IMR-90 (cell line): ENCODE results near the gene RPN1. TPM values are rescaled to one million over a fixed set of nuclear protein-coding genes. Genes with fewer than 3 reads are reported as not detected.

Source experiments
- ATAC-seq: fragments of 200-7000 bp; cut with Tn5 transposase; 2 replicates; pipeline ENCODE4 v1.9.1; 2020; ENCODE audit warnings: low read depth, mild to moderate bottlenecking, moderate library complexity
- BruUV-seq: library from RNA; stranded (reverse); fragments of 400-500 nt; replicated peaks from 2 replicates; lab custom pipeline; 2021; lab: Mats Ljungman, UMichigan
- CTCF ChIA-PET: fragments of 300-600 bp; formaldehyde crosslinking; extraction: SDS; loops from one replicate; lab custom pipeline; 2021; ENCODE audit warnings: antibody characterized with exemption; lab: Yijun Ruan, JAX
- POLR2A ChIA-PET: fragments of 300-600 bp; sonication (Branson Sonifier 250); formaldehyde crosslinking; loops from one replicate; lab custom pipeline; 2022; ENCODE audit warnings: antibody characterized with exemption; ENCODE audit not compliant: unreplicated experiment; lab: Charles Lee
- DNase-seq: peaks from one replicate; pipeline ENCODE4 v3.0.0; 2013
- H2AFZ ChIP-seq: replicated peaks from 2 replicates; pipeline ENCODE3; 2013; ENCODE audit warnings: low read length, mild to moderate bottlenecking; ENCODE audit not compliant: poor library complexity
- H2AK5ac ChIP-seq: 2 replicates; pipeline ENCODE4 v1.6.1; 2013; ENCODE audit warnings: low read depth, low read length, inconsistent platforms
- H2AK9ac ChIP-seq: replicated peaks from 2 replicates; pipeline ENCODE3; 2013; ENCODE audit warnings: mild to moderate bottlenecking, low read depth, low read length, moderate library complexity; ENCODE audit not compliant: poor library complexity
- H2BK120ac ChIP-seq: 2 replicates; pipeline ENCODE4 v1.6.1; 2013; ENCODE audit warnings: low read depth, low read length, inconsistent platforms
- H2BK15ac ChIP-seq: 3 replicates; pipeline ENCODE4 v1.6.1; 2013; ENCODE audit warnings: low read depth, low read length, inconsistent platforms
- H2BK20ac ChIP-seq: 2 replicates; pipeline ENCODE4 v1.6.1; 2013; ENCODE audit warnings: low read depth, mild to moderate bottlenecking, inconsistent platforms, low read length, moderate library complexity
- H2BK5ac ChIP-seq: 2 replicates; pipeline ENCODE4 v1.6.1; 2013; ENCODE audit warnings: mild to moderate bottlenecking, low read depth, low read length, inconsistent platforms; ENCODE audit not compliant: poor library complexity, severe bottlenecking
- H3K14ac ChIP-seq: replicated peaks from 2 replicates; pipeline ENCODE4 v1.6.1; 2013; ENCODE audit warnings: low read depth, low read length, inconsistent platforms
- H3K18ac ChIP-seq: 2 replicates; pipeline ENCODE4 v1.6.1; 2013; ENCODE audit warnings: low read depth, low read length, control low read depth
- H3K23ac ChIP-seq: 2 replicates; pipeline ENCODE4 v1.6.1; 2013; ENCODE audit warnings: low read depth, low read length, inconsistent platforms
- H3K27ac ChIP-seq: 2 replicates; pipeline ENCODE4 v1.5.1; 2013; ENCODE audit warnings: mild to moderate bottlenecking, control low read depth, low read length; ENCODE audit not compliant: insufficient read depth
- H3K27me3 ChIP-seq: 2 replicates; pipeline ENCODE4 v1.6.1; 2013; ENCODE audit warnings: low read length; ENCODE audit not compliant: control insufficient read depth, insufficient read depth
- H3K36me3 ChIP-seq: 2 replicates; pipeline ENCODE4 v1.6.1; 2013; ENCODE audit warnings: low read length, mixed read lengths; ENCODE audit not compliant: control insufficient read depth, insufficient read depth
- H3K4ac ChIP-seq: 2 replicates; pipeline ENCODE4 v1.6.1; 2013; ENCODE audit warnings: low read depth, low read length, inconsistent platforms
- H3K4me1 ChIP-seq: 2 replicates; pipeline ENCODE4 v1.6.1; 2013; ENCODE audit warnings: low read length, mixed read lengths; ENCODE audit not compliant: control insufficient read depth, insufficient read depth
- H3K4me2 ChIP-seq: 2 replicates; pipeline ENCODE4 v1.6.1; 2013; ENCODE audit warnings: low read depth, mild to moderate bottlenecking, control low read depth, low read length, moderate library complexity
- H3K4me3 ChIP-seq: 2 replicates; pipeline ENCODE4 v1.5.1; 2013; ENCODE audit warnings: low read depth, mild to moderate bottlenecking, control low read depth, low read length, moderate library complexity; ENCODE audit not compliant: insufficient read depth
- H3K56ac ChIP-seq: 2 replicates; pipeline ENCODE4 v1.6.1; 2013; ENCODE audit warnings: low read length, inconsistent platforms; ENCODE audit not compliant: insufficient read depth; ENCODE audit errors: extremely low read depth
- H3K79me1 ChIP-seq, 2 experiments: 2 replicates each; pipeline ENCODE4 v1.6.1; 2013; ENCODE audit warnings: low read length in 2 of 2, inconsistent platforms in 1 of 2, low read depth in 1 of 2
- H3K9ac ChIP-seq: 2 replicates; pipeline ENCODE4 v1.6.1; 2013; ENCODE audit warnings: low read depth, low read length, control low read depth
- H3K9me1 ChIP-seq: 2 replicates; pipeline ENCODE4 v1.6.1; 2013; ENCODE audit warnings: low read length, inconsistent platforms; ENCODE audit not compliant: insufficient read depth
- H3K9me3 ChIP-seq: 2 replicates; pipeline ENCODE4 v1.6.1; 2013; ENCODE audit warnings: low read length; ENCODE audit not compliant: control insufficient read depth, insufficient read depth
- H4K20me1 ChIP-seq: 2 replicates; pipeline ENCODE4 v1.6.1; 2013; ENCODE audit warnings: low read length, inconsistent platforms; ENCODE audit not compliant: insufficient read depth
- H4K5ac ChIP-seq: 2 replicates; pipeline ENCODE4 v1.6.1; 2013; ENCODE audit warnings: mild to moderate bottlenecking, low read depth, low read length, control low read depth
- H4K8ac ChIP-seq, 2 experiments: 2 replicates each; pipeline ENCODE4 v1.6.1; 2013; ENCODE audit warnings: low read depth in 2 of 2, low read length in 2 of 2, control low read depth in 1 of 2, inconsistent platforms in 1 of 2
- H4K91ac ChIP-seq: 2 replicates; pipeline ENCODE4 v1.6.1; 2013; ENCODE audit warnings: low read depth, low read length, inconsistent platforms; ENCODE audit not compliant: insufficient read depth
- BHLHE40 ChIP-seq: fragments of 150-350 bp; IDR thresholded peaks from 2 replicates; pipeline ENCODE4 v1.6.1; 2016; ENCODE audit warnings: mild to moderate bottlenecking, low read depth, low read length
- CEBPB ChIP-seq: IDR thresholded peaks from 2 replicates; pipeline ENCODE4 v1.6.1; 2012; ENCODE audit warnings: low read depth, low read length, improper control_type of control experiment
- CHD1 ChIP-seq: IDR thresholded peaks from 2 replicates; pipeline ENCODE4 v1.6.1; 2012; ENCODE audit warnings: low read depth, low read length, improper control_type of control experiment
- ELK1 ChIP-seq: fragments of 150-350 bp; IDR thresholded peaks from 2 replicates; pipeline ENCODE4 v1.6.1; 2016; ENCODE audit warnings: low read depth, mild to moderate bottlenecking, low read length, moderate library complexity, borderline replicate concordance
- FOS ChIP-seq: fragments of 150-350 bp; IDR thresholded peaks from 2 replicates; pipeline ENCODE4 v1.6.1; 2016; ENCODE audit warnings: low read depth, low read length
- MAFK ChIP-seq: IDR thresholded peaks from 2 replicates; pipeline ENCODE4 v1.6.1; 2012; ENCODE audit warnings: low read depth, low read length, improper control_type of control experiment
- MAZ ChIP-seq: IDR thresholded peaks from 2 replicates; pipeline ENCODE4 v1.6.1; 2012; ENCODE audit warnings: low read depth, mild to moderate bottlenecking, low read length, improper control_type of control experiment, moderate library complexity, borderline replicate concordance
- MXI1 ChIP-seq: IDR thresholded peaks from 2 replicates; pipeline ENCODE4 v1.6.1; 2012; ENCODE audit warnings: low read depth, mild to moderate bottlenecking, low read length, moderate library complexity, borderline replicate concordance
- NFE2L2 ChIP-seq: fragments of 150-350 bp; IDR thresholded peaks from 2 replicates; pipeline ENCODE4 v1.6.1; 2016; ENCODE audit warnings: low read depth, mild to moderate bottlenecking, low read length
- POLR2A ChIP-seq: IDR thresholded peaks from 2 replicates; pipeline ENCODE4 v1.6.1; 2012; ENCODE audit warnings: mild to moderate bottlenecking, low read depth, low read length
- RAD21 ChIP-seq: IDR thresholded peaks from 2 replicates; pipeline ENCODE4 v1.6.1; 2012; ENCODE audit warnings: low read length, improper control_type of control experiment
- RCOR1 ChIP-seq: IDR thresholded peaks from 2 replicates; pipeline ENCODE4 v1.6.1; 2012; ENCODE audit warnings: mild to moderate bottlenecking, low read length, improper control_type of control experiment; ENCODE audit not compliant: insufficient replicate concordance
- RFX5 ChIP-seq: IDR thresholded peaks from 2 replicates; pipeline ENCODE4 v1.8.0; 2012; ENCODE audit warnings: low read depth, mild to moderate bottlenecking, low read length, moderate library complexity
- SMC3 ChIP-seq: fragments of 150-350 bp; IDR thresholded peaks from 2 replicates; pipeline ENCODE4 v1.6.1; 2016; ENCODE audit warnings: low read depth, mild to moderate bottlenecking, antibody characterized with exemption, low read length, moderate library complexity
- USF2 ChIP-seq: fragments of 150-350 bp; IDR thresholded peaks from 2 replicates; pipeline ENCODE4 v1.6.1; 2017; ENCODE audit warnings: mild to moderate bottlenecking, antibody characterized with exemption, low read length, low read depth
- WGBS, 2 experiments: methylation state at CpG; one replicate each; pipeline versions ENCODE4 v1.1.5 to v1.1.7; 2013; ENCODE audit warnings: missing lambda C conversion rate in 2 of 2; ENCODE audit not compliant: insufficient read length in 1 of 2; ENCODE audit errors: extremely low coverage in 2 of 2; 5-methylcytosine and 5-hydroxymethylcytosine counted together
- dilution Hi-C: fragments of 300-500 bp; cut with HindIII; formaldehyde crosslinking; loops from one replicate; pipeline ENCODE4 v1.14.3; 2018; ENCODE audit warnings: low sequenced_read_pairs; ENCODE audit not compliant: unreplicated experiment
- in situ Hi-C: fragments of 300-500 bp; cut with MboI; formaldehyde crosslinking; loops from 3 replicates; pipeline ENCODE4 v1.14.3; 2019; ENCODE audit warnings: low sequenced_read_pairs, inconsistent platforms, mixed read lengths
- intact Hi-C: fragments of 100-400 bp; cut with micrococcal nuclease; formaldehyde crosslinking; loops from 2 replicates; pipeline ENCODE4 v1.10.0; 2022
- polyA plus RNA-seq, 3 experiments: library from polyadenylated mRNA; depleted of rRNA; stranded (reverse); fragments of >200 nt; gene quantifications; 2 replicates each; pipeline ENCODE4 v1.2.3, GENCODE V29; 2012; ENCODE audit warnings: low replicate concordance in 1 of 3
- total RNA-seq: library from RNA; depleted of rRNA; stranded (reverse); fragments of >200 nt; gene quantifications from 2 replicates; pipeline ENCODE4 v1.2.3, GENCODE V29; 2012
- TF ChIP-seq, protein P1 (sequence below): conservative IDR thresholded peaks from 2 replicates; pipeline ENCODE4 v1.5.1; 2012; ENCODE audit warnings: mild to moderate bottlenecking, low read depth, low read length, improper control_type of control experiment

The RPN1 gene
- total and polyA plus RNA-seq, 2 of the 4 experiments (the other 2 are of a cell fraction) = 252 to 736 TPM

DNA sequence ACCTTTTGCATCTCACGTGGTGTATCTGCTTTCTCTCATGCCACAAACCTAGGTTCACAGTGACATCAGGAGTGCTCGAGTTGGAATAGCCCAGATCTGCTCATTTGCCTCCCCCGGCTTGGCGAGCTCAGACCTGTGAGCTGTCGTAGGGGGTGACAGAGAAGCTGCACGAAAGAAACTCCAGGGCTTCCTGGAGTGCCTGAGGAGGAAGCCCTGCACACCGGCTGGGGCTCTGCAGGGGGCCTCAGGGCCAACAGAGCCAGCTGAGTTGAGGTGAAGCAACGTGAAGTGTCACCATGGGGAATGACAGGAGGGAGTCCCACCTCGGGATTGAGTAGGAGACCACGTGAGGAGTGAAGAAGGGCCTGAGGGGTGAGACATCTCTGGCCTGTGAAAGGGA is 62.5 kb downstream of the RPN1 start:
- no peak overlapping the region for H3K4me3 ChIP-seq
- no peak overlapping the region for H2BK5ac ChIP-seq
- dilution Hi-C loops = no loop called here
- no peak overlapping the region for H4K5ac ChIP-seq
- WGBS, 2 experiments = 61% methylated on average over 3 of the region's 10 CpGs; no CpG with 5 or more reads in 1 of the 2 experiments
- H2BK120ac ChIP-seq = no peak overlapping the region
- H3K23ac ChIP-seq = no peak overlapping the region
- H2BK15ac ChIP-seq = no peak overlapping the region
- no peaks in the 10 kb centered on the region for H3K4me1 ChIP-seq
- H3K79me1 ChIP-seq = no peaks in the 10 kb centered on the region
- no peak overlapping the region for H3K4me2 ChIP-seq
- H2BK20ac ChIP-seq = no peak overlapping the region
- H3K14ac ChIP-seq = no peak overlapping the region
- H3K4ac ChIP-seq = no peak overlapping the region
- H3K56ac ChIP-seq = no peak overlapping the region
- H3K9me1 ChIP-seq = no peaks in the 10 kb centered on the region
- no peaks in the 10 kb centered on the region for H4K20me1 ChIP-seq
- POLR2A ChIA-PET = no interaction called here
- H3K36me3 ChIP-seq = no peaks in the 10 kb centered on the region
- no peak overlapping the region for H2AK9ac ChIP-seq
- H2AK5ac ChIP-seq = no peak overlapping the region
- ATAC-seq = no peak
- no peak overlapping the region for H3K9ac ChIP-seq
- intact Hi-C loops = loop anchor here (10.0 kb wide), 1 partner anchor 283 kb away; no protein-coding TSS in a partner anchor
- no TSS peak for BruUV-seq
- H4K8ac ChIP-seq = no peak overlapping the region
- in situ Hi-C loops = no loop called here
- H3K18ac ChIP-seq = no peak overlapping the region
- no peaks in the 10 kb centered on the region for H3K9me3 ChIP-seq
- no peak overlapping the region for H3K27ac ChIP-seq
- H3K27me3 ChIP-seq = peaks cover 5% of the 10 kb centered on the region
- CTCF ChIA-PET = no interaction called here
- TF ChIP-seq RAD21 (no peak), USF2 (no peak), MAZ (no peak), NFE2L2 (no peak), FOS (no peak), RFX5 (no peak), MXI1 (no peak), BHLHE40 (no peak), ELK1 (no peak), MAFK (no peak), RCOR1 (no peak), SMC3 (no peak), CEBPB (no peak), CHD1 (no peak), POLR2A (no peak)
- TF ChIP-seq, protein P1, sequence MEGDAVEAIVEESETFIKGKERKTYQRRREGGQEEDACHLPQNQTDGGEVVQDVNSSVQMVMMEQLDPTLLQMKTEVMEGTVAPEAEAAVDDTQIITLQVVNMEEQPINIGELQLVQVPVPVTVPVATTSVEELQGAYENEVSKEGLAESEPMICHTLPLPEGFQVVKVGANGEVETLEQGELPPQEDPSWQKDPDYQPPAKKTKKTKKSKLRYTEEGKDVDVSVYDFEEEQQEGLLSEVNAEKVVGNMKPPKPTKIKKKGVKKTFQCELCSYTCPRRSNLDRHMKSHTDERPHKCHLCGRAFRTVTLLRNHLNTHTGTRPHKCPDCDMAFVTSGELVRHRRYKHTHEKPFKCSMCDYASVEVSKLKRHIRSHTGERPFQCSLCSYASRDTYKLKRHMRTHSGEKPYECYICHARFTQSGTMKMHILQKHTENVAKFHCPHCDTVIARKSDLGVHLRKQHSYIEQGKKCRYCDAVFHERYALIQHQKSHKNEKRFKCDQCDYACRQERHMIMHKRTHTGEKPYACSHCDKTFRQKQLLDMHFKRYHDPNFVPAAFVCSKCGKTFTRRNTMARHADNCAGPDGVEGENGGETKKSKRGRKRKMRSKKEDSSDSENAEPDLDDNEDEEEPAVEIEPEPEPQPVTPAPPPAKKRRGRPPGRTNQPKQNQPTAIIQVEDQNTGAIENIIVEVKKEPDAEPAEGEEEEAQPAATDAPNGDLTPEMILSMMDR = no peak
- H4K91ac ChIP-seq = no peak overlapping the region
- no peak overlapping the region for H2AFZ ChIP-seq
- DNase-seq = no peak
